Activated CD4-positive, alpha-beta T cell treated with anti-CD3 and anti-CD28 coated beads, Interleukin-2, amount 50 U/mL, for 48 hours (primary cell): ENCODE data around the gene APLP1.
"Not testable (repeated sequence)": the region's sequence is repeated elsewhere in the genome, so short reads cannot be mapped to it uniquely, and the experiment has no call there.

ENCODE experiments used
- DNase-seq, 2 experiments: peaks; one replicate each; pipeline ENCODE4 v3.0.0-alpha.2; 2020

Gene APLP1

GRCh38 chr19:35885225-35885738, 16.9 kb downstream of the APLP1 start:
- no peak for DNase-seq

- DNase-seq, result no peak
Observed at GRCh38 chr19:35885904-35886303, 17.5 kb downstream of the APLP1 start.

DNA sequence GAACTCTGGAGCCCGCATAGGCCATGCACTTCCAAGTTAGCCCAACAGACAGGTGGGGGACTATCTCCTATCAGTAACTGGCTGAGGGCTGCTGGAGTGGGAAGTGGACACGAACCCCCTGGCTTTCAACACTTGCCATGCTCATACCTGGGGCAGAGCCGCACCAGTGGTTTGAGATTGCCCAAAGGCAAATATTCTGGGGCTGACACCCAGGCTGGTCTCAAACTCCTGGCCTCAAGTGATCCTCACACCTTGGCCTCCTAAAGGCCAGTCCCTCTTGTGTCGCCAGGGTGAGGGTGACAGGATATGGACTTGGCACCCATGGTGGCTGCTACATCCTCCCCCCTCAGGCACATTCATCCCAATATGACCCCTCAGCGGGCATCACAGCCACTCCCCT, 18.8 kb downstream of the APLP1 start:
- no peak for DNase-seq

DNA sequence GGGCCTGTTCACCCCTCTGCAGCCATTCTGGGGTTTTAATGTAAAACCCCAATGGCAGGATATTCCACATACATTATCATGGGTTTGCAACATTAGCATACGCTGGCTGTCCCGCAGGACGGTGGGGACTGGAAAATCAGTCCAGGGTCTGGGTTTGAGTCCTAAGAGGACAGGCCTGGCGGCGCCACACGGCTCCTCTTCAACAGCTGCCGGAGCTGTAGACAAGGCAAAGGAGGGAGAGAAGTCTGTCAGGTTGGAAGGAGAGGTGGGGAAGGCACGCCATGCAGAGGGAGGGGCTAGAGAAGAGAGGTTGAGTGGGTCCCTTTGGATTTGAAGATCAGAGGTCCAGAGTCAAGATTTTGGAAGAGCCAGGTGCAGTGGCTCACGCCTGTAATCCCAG, 20.0 kb downstream of the APLP1 start:
- no peak for DNase-seq

DNA sequence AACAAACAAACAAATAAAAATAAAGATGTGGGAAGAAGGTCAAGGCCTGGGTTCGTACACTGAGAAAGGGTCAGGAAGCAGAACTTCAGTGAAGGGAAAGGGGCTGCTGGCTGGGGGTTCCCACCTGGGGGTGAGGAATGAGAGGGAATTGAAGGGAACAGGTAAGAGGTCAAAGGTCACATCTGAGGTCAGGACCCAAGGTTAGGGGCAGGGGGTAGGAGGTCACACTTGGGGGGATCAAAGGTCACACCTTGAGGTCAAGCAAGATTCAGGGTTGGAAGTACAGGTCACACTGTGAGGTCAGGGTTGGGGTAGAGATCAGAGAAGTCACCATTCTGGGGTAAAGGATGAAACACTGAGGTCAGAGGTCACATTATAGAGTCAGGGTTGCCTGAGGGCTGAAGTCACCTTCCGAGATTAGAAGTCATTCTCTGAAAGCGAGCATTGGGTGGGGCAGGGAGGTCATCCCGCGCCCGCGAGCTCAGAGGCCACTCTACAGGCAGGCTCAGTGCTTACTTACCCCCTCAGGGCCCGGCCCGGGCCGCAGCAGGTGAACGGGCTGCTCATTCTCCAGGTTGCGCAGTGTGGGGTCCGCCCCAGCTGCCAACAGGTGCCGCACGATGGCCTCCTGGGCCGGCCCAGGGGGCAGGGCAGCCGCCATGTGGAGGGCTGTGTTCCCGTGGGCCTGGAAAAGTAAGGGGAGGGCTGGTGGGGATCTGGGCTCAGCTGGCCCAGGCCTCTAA, 21.2 kb downstream of the APLP1 start:
- no peak for DNase-seq

- DNase-seq, result no peak
Observed at GRCh38 chr19:35890113-35890650, 21.8 kb downstream of the APLP1 start.

GRCh38 chr19:35891819-35892218, 23.4 kb downstream of the APLP1 start:
- not testable (repeated sequence) for DNase-seq

- DNase-seq, result no peak
Observed at GRCh38 chr19:35894342-35894741, 26.0 kb downstream of the APLP1 start.

DNA sequence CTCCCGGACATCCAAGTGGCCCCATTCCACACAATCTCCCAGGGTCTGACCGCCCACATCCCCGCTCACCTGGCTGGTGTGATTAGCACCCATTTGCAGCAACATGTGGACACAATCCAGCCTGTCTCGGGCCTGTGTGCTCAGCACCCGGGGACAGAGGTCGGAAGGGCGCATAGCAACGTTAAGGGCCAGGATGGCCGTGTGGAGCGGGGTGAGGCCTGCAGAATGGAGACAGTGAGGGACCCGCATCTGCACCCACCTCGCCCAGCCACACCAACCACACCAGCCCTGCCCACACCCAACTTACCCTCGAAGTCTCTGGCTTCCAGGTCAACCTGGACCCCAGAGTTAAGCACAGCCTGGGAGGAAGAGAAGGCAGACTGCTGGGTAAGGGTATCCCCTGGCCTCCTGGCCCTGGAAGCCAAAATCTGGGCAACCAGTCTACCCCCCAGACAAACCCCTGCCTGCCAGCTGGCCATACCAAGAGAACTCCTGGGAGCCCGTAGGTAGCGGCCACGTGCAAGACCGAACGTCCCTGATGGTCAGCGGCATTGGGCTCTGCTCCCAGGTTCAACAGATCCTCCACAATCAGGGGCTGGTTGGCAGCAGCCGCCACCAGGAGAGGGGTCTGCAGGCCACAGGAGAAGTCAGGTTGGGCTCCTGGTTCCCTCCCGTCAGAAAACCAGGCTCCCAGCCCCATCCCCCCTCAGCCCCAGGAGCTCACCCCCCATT, 27.7 kb downstream of the APLP1 start:
- no peak for DNase-seq

DNA sequence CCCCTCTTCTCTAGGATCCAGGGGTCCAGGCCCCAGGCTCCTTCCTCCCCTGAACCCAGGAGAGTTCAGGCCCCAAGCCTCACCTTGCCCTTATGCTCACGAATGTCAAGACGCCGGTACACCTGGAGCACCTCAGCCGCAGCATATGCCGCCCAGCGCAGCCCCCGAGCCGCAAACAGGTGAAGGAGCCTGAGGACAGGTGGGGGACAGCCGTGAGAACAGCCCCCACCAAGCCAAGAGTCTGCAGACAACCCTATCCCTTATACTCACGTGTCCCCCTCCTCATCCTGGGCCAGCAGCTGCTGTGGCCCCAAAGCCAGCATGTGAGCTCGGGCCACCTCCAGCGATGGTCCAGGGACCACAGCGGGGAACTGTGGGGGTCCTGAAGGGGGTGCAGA, 28.3 kb downstream of the APLP1 start:
- no peak for DNase-seq

DNA sequence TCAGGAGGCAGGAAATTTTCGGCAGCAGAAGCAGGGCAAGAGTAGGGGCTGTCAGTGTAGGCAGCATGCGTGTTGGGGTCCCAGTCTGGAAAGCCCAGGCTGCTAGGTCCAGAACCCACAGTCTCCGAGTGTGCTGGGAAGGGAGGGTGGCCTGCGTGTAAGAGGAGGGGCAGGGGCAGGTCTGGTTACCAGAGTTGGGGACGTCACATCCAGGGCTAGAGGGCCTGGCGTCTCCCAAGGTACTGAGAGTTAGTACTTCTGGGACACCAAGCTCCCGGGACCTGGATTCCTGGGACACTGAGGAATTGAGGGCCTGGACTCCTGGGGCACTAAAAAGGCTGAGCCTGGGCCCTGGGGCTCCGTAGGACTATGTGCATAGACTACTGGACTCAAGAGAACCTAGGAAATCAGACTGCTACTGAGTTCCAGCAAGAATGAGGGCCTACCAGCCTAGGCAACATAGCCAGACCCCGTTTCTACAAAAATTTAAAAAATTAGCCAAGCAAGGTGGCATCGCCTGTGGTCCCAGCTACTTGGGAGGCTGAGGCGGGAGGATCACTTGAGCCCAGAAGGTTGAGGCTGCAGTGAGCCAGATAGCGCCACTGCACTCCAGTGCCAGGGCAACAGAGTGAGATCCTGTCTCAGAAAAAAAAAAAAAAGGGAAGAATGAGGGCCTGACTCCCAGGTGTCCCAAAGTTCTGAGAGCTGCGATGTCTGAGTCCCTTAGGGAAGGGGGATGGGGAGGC, 29.5 kb downstream of the APLP1 start:
- DNase-seq, result no peak

DNA sequence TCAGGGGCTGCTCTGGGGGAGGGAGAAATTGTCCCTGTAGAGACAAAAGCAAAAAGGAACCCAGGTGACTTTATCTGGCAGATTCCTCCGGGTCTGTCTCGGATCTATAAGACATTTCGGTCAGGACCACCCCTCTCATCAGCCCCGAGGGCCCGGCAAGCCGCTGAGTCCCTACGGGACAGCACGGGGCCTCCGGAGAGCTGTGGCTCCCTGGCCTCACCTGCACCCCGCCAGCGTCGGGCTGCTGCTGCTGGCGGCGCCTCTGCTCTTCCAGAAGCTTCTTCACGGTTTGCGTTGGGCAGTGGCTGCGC, 30.1 kb downstream of the APLP1 start:
- DNase-seq, result no peak

DNA sequence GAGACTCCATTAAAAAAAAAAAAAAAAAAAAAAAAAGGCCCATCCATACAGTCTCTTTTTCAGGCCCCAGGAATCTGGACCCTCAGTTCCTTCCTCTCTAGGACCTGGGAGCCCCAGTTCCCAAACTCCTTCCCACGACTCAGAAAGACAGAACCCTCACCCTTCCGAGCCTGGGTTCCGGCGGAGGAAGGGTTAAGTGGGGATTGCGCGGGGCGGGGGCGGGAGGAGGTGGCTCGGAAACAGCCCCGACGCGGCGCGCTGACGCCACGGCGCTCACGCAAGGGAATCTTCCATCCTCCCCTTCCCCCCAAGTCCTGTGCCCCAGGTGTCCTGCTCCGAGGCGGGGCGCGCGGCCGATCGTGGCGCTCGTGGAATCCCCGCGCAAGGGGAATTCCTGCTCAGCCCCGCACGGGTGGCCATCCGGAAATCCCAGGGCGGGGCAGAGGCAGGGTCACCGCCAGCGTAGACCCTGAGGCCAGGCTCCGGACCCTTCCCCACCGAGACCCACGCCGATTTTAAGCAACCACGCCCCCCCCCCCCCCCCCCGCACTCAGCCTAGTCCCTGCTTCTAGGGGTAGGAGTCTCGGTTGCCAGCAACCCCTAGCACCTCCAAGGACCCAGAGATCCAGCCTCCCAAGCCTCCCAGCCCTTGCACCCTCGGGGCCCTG, 31.3 kb downstream of the APLP1 start:
- peak; percentile 86 to 90 for DNase-seq

DNA sequence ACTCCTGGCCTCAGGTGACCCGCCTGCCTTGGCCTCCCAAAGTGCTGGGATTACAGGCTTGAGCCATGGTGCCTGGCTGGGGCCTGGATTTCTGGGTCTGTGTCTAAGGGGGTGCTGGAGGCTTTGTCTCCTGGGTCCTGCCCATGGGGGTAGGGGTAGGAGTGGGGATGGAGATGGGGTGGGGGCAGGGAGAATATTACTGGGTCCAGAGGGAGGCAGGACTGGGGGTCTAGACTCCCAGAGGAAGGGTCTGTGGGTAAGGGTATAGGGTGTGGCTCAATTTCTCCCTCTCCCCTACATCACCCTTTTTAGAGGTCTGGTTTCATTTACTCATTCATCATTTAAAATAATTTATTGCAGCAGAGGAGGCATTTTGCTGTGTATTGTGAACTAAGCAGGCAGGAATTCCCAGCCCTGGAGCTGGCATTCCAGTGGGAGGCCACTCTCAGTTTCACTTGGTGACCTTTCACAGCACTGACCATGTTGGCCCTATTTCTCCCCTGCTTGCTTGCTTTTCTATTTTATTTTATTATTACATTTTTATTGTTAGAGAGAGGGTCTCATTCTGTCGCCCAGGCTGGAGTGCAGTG, 32.8 kb downstream of the APLP1 start:
- DNase-seq, result no peak

DNA sequence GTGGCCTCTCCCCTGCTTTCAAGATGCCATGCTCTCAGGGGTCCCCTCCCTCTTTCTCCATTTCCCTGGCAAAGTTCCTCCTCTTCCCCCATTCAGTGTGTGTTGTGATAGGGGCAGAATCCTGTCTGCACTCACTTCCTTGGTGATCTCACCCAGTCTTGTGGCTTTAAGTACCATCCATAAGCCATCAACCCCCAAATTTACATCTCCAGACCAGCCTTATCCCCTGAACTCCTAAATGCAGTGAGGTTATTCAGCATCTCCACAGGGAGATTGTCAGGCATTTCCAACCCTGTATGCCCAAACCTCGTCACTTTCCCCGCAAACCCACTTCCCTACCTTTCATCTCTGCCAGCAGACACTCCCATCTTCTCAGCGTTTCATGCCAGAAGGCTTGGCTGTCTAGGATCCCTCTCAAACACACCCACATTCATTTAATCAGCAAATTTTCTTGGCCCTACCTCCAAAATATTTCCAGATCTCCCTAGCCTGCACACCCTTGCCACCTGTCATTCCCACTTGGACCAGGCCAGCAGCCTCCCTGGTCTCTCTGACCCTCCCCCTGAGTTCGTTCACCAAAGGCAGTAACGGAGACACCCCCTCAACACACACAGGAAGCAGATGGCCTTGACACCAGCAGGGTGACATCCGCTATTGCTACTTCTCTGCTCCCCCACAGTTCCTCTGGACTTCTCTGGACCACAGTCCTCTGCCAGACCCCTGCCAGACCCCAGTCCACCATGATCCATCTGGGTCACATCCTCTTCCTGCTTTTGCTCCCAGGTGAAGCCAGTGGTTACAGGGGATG, 33.7 kb downstream of the APLP1 start, which contains the start of gene HCST:
HCST (plus strand) TSS at position 676 of the 808 bp plus-strand sequence; CDS start at position 741, 65 bp downstream.
- peak; percentile 38 to 45 for DNase-seq

GRCh38 chr19:35902870-35903475, 34.6 kb downstream of the APLP1 start:
- DNase-seq, result no peak

GRCh38 chr19:35903550-35904179, 35.3 kb downstream of the APLP1 start:
- peak; percentile 86 to 89 for DNase-seq

GRCh38 chr19:35904311-35905068, 36.1 kb downstream of the APLP1 start:
- DNase-seq, result no peak

GRCh38 chr19:35905178-35905727, 36.9 kb downstream of the APLP1 start:
- no peak for DNase-seq
